Fibroblast of skin of left biceps (primary cell): ENCODE measurements around the gene AFAP1L1.

Experiments used
- DNase-seq, 2 experiments: peaks; one replicate each; pipeline ENCODE4 v3.0.0-alpha.2; 2013; ENCODE audit warnings: low read depth in 2 of 2

The AFAP1L1 gene

DNA sequence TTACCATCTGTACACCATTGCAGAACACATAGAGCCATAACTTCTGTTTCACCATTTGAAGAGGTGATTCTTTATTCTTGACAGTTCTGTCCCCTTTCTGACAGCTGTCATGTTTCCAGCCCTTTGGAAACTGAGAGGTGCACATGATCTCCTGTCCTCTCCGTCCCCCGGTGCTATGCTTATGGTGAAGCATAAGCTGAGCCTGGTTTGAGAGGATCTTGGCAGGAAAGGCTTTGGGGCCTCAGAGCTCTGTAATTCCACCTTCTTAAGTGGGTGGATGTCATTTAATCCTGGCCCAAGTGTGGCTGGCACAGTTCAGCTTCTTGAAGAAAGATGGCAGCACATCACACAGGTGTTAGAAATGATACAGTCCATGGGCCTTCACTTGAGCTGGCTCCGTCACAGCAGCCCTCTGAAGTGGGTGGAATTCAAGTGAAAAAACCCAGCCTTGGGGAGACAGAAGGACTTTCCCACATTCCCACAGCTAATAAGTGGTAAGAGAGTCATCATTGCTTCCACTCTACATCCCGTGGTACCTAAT, 43.0 kb downstream of the AFAP1L1 start:
- DNase-seq, result no peak

DNA sequence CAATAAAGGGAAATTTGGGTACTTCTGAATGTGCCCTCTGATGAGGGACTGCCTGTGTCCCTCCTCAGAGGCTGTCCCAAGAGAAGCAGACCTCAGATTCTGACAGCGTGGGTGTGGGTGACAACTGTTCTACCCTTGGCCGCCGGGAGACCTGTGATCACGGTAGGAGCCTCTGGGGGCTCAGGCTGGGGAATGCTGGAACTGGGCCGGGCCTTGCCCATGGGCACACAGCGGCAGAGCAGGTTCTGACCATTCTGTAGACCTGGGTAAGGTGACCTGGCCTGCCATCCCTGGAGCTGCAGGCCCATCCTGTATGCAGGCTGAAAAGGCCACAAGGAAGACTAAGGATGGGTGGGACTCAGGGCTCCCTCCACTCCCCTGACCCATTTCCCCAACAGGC, 44.1 kb downstream of the AFAP1L1 start:
- DNase-seq, result no peak

DNA sequence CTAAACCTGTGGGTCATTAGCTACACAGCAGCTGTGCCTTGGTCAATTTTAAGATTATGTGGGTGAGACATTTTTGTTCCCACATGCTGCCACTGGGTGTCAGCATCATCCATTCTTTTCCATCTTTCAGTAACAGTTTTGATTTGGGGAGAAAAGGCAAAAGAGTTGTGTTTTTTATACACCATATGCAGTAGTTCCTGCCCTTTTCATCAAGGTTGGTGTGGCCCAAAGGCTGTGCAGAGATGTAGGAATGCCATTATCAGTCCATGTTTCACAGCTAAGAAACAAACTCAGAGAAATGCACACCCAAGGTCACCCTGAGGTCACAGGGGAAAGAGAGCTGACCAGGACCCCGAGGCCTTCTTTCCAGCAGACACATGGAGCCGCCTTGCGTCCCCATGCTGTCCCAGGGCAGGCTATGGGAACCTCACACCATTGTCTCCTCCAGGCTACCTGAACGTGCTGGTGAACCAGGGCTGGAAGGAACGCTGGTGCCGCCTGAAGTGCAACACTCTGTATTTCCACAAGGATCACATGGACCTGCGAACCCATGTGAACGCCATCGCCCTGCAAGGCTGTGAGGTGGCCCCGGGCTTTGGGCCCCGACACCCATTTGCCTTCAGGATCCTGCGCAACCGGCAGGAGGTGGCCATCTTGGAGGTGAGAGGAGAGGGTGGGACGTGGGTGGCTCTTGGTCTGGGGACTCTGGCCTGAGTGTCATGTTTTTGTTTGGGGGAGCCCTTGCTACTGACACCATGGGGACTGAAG, 45.8 kb downstream of the AFAP1L1 start:
- peak in 1 of 2 experiments; percentile 12 for DNase-seq

DNA sequence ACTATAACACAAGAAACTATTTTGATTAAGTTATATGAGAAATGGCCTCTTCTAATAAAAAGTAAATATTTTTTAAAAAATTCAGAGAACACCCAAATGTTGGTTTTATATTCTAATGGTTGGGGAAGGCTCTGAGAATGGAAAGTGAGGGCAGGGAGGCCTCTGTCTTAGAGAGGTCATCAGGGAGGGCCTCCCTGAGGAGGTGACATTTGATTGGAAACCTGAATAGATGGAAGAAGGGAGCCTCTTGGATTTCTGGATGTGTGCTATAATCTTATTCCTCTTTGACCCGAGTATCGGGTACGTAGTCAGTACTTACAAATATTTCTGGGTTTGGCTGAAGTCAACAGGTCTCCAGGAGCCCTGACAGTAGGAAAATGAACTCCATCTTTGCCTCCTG, 47.5 kb downstream of the AFAP1L1 start:
- DNase-seq, result no peak

DNA sequence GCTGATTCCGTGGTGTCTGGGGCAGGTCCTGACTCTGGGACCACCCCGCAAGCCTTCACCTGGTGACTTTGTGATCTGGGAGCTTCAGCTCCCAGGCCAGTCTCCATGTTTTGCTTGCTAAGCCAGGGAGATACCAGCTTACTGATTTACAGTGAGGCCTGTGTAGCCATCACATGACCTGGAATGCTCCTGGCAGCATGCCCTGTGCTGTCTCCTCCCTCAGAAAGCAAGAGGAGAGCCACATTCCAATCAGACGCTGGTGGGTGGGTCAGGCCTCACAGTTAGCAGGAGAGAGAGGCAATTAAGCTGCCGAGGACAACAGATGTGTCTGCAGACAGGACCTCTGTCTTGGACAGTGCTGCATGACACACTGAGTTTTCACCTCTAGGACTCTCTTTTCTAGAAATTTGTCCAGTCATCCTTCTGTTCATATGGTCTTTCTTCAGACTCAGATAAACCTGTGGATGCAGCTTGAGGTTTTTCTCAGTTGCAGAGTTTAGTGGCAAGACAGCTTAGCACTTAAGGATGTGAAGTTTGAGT, 49.2 kb downstream of the AFAP1L1 start:
- DNase-seq, result peak; percentile 86 to 88

DNA sequence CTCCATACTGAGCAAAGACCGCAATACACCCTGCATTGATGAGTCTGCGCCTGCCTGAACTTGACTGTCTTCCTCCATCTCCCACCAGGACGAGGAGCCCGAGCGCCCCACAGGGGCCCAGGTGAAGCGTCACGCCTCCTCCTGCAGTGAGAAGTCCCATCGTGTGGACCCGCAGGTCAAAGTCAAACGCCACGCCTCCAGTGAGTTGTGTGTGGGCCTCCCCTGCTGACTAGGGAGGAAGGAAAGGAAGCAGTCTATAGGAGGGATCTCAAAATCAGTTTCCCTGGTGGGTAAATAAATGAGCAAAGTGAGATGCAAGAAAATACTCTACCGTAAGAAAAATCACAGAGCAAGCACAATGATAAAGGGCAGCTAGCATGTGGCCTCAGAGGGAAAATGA, 50.9 kb downstream of the AFAP1L1 start:
- no peak for DNase-seq

DNA sequence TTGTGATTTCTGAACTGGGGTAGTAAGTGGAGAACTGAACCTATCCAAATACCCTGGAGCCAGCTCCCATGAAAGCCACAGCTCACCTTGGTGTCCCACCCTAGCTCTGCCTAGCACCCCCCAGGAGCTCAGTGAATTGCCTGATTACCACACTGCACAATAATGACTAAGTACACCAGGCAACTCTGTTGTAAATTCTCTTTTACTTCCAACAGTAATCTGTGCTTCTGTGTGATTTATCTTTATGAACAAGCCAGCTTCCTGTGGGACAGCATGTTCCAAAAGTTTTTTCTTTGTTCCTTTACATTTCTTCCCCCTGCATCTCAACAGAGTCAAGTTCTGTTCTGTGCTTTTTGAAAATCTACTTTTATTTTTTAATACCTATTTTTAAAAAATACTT, 51.6 kb downstream of the AFAP1L1 start:
- DNase-seq, result no peak

DNA sequence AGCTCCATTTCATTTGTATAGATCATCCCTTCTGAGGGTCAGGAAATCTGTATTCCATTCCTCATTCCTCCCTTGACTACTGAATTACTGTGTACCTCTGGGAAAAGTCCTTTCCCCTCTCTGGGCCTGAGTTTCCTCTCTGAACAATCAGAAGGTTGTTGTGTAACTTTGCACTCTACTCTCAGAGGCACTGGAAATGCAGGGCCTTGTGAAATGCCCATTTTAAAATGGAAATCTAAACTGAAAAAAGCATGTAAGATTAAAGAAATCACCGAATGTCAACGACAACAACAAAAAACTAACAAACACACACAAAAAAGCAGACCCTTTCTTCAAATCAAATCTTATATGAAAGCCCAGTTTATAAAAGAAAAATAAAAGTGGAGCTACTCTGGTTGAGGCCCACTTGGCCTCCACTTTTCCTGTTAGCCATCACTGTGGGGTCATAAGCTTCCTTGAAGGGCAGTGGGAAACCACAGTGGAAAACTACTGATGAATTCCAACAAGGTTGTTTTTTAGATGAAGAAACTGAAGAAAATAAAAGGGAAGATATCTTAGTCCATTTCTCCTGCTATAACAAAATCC, 52.1 kb downstream of the AFAP1L1 start:
- no peak for DNase-seq

DNA sequence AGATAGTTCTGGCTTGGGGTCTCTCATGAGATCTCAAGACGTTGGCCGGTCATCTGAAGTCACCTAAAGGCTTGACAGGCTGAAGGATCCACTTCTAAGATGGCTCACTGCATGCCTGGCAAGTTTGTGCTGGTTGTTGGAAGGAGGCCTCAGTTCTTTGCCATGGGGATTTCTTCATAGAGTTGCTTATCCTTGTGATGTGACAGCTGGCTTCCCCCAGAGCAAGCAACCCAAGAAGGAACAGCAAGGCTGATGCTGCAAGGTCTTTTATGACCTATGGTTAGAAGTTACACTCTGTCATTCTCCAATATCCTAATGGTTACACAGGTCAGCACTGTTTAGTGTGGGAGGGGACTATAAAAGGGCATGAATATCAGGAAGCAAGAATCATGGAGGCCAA, 53.0 kb downstream of the AFAP1L1 start:
- no peak for DNase-seq

DNA sequence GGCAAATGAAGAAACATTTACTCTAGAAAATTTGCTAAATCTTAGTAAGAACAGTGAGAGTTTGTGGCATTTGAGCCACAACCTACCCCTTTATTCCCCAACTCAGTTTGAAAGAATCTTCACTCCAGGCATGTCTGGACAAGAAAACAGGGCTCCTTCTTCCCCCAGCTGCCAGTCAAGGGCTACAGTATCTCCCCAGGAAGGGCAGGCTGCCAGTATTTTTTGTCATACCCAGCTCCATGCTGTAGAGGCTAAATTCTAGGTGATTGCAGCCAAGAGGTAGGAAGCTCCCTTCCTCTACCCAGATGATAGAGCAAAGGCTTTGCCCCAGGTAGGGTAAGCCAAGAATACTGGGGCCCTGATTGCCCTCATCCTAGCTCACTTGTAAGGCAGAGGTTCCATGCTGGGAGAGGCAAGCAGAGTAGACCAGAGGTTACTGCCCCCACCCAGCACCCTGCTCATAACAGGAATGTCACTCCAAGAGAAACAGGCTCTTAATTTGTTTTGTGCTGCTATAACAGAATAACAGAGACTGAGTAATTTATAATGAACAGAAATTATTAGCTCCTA, 53.6 kb downstream of the AFAP1L1 start:
- no peak for DNase-seq

DNA sequence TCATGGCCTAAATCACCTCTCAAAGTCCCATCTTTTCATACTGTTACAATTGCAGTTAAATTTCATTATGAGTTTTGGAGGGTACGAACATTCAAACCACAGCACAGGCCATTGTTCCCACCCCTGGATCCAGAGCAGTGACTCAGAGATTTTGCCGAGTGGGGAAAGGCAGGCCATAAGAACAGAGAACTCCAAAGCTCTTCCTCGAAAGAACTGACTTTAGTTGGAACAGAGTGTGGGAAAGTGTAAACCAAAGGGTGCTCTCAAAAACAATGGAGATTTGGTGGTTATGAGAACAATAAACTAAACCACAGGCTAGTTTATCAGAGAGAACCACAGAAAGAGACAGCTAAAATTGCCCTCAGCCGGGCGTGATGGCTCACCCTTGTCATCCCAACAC, 54.2 kb downstream of the AFAP1L1 start:
- no peak for DNase-seq

DNA sequence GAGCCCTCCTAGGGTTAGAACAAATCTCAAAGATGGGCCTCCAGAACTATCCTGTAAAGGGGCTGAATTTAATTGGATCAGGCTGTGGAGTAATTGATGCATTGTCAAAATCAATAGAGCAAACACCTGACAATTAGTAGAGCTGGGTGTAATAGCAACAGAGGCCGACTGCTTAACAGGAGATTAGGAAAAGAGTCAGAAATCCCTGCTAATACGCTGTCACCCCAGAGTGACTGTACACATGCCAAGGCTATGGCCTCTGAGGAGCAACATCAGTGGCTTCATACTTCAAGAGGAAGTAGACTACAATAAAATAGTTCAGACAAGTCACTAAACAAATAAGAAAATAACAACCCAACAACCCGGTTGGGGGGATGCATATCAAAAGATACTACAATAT, 55.0 kb downstream of the AFAP1L1 start:
- no peak for DNase-seq

DNA sequence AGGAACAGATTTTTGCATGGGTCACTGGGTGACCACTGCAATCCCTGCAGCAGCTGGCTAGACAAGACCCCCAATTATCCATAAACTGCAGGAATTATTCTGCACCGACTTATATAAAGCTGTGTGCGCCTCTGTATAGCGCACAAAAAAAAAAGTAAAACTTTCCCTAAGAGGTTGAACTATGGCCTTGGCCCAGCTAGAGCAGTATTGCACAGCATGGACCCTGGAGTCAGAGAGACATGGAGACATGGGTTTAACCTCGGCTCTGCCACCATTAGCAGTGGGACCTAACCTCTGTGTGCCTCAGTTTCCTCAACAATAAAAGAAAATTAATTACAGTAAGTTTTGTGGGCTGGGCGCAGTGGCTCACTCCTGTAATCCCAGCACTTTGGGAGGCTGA, 56.5 kb downstream of the AFAP1L1 start:
- DNase-seq, result no peak

DNA sequence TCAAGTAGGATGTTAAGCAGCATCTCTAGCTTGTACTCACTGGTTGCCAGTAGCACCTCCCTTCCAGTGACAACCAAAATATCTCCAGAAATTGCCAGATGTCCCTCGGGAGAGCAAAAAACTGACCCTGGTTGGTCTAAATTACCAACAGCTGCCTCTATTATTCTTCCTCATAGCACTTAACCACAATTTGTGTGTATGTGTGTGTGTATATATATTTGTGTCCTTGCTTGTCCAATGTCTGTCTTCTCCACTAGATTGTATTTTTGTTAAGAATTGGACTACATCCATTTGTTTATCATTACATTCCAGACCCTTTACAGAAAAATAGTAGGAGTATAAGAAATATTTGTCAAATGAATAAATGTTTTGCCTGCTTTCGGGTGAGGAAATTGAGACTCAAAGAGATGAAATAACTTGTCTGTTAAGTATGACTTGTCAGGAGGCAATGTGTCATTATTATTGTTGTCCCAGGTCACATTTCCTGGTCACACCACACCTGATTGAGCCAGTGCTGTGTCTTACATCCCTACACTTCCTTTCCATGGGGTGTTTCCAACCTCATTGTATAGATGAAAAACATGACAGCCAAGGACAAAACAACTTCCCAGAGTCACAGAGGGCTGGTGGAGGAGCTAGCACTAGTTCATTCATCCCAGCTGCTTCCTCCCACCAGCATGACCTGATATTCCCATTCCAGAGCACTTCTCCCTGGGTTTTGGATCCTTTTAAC, 62.2 kb downstream of the AFAP1L1 start:
- no peak for DNase-seq

DNA sequence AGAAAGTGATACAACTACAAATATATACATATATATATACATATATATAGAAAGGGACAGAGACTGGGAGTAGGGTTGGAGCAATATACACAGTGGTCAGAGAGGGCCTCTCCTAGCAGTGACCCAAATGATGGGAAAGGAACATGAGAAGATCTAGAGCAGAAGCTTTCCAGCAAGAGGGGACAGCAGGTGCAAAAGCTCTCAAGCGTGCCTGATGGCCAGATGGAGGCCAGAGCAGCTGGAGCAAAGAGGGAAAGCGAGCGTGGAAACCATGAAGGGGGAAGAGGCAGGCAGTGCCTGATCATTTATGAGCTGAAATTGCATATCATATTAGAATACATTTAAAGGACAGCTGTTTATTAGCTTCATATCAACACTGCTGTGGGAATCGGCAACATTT, 66.1 kb downstream of the AFAP1L1 start:
- DNase-seq, result no peak

DNA sequence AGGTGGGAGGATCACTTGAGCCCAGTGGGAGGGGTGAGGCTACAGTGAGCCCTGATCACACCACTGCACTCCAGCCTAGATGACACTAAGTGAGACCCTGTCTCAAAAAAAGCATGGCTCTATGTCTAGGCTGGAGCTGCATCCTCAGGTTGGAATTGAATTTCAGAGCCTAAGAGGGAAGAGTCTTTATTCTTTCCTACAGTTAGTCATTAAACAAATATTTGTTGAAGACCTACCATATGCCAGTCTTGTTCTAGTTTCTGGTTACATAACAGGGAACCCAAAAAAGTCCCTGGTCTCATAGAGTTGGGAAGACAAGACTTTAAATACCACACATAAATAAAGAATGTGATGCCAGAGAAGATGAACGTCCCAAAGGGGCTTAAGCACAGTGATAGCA, 66.7 kb downstream of the AFAP1L1 start:
- DNase-seq, result no peak

DNA sequence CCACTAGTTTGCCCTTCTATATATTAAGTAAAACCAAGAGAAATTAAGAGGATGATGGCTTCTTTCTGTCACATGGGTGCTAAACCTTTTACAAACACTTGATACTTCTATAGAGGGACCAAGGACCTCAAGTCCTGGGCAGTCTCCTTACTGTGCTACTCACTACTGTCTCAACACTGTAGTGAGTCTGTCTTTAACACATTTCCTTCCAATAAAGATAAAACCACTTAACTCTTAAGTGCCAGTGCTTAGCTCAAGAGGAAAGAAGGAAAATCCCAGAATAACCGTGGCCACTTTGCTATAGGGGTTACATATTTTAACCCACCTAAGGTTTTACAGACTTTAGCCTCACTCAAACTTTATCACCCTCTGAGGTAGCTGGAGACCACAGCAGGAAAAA, 69.3 kb downstream of the AFAP1L1 start:
- no peak for DNase-seq

DNA sequence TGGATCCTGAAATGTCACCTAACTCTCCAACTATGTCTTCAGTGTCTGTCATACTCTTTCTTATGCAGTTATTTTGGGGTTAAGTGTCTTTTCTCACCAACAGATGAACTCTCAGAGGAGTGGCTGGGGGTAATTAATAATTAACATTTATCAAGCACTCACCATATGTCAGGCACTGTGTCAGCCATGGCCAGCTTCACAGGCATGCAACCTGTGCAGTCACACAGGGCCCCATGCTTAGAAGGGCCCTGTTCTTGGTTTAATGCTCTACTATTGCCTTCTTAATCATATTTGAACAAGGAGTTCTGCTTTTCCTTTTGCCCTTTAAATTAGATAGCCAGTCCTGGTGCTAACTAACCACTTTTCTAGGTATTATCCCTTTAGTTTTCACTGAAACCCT, 70.2 kb downstream of the AFAP1L1 start:
- no peak for DNase-seq

DNA sequence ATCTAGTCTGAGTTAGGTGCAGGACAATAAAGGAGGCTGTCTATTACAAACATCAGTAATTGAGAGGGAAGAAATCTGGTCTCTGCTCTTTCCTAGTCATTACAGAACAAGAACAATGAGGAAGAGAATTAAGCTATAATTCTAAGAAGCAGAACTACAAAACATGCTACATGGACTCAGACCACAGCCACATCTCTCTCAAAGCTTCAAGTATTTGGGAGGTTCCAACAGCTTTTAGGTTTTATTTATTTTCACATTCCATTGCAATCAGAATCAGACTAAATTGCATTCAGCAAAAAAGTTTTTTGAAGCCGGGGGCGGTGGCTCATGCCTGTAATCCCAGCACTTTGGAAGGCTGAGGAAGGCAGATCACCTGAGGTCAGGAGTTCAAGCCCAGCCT, 72.5 kb downstream of the AFAP1L1 start:
- DNase-seq, result no peak

DNA sequence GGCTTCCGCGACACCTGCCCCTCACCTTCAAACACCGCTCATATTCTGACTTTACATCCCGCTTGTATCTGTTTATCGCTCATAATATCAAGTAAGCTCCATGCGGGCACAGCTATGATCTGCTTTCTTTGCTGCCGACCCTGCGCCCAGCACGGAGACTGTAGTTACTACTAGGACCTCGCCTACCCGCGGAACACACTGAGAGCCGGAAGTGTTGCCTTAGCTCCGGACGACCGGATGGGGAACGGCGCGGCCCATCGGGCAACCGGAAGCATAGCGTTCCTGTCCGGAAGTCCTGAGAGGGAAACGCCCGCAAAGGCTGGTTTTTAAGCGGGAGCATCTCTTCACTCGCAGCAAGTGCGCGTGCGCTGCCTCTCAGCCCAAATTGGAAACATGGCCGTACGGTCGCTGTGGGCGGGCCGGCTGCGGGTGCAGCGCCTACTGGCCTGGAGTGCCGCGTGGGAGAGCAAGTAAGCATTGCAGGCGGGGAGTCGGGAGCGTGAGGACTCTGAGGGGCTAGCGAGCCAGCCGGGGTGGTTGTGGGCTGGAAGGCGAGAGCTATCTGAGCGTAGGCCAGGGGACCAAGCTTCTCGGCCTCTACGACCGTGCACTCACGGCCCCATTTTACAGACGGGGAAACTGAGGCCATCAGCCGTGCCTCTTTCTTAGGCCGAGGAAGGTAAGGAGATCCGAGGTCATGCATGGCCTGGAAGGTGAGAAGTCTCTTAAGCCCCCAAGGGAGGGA, 73.7 kb downstream of the AFAP1L1 start, which contains the start of gene GRPEL2:
Gene GRPEL2 (plus strand): TSS at position 353 of the 745 bp plus-strand sequence. CDS start 41 bp downstream, at position 394.
- DNase-seq, result peak; percentile 92 to 93

DNA sequence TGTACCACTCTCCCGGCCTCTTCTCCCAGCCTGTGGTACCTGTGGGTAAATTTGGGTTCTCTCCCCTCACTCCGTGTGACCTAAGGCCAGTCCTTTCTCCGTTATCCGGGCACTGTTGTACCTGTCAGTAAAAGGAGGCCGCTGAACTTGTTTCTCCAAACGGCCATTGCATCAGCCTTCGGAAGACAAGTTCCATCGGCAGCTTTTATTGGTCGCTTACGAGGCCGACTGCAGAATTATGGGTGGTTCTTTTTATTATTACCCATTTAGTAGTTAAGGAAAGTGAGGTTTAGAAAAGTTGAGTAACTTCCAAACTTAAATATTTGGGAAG, 74.2 kb downstream of the AFAP1L1 start:
- DNase-seq, result peak in 1 of 2 experiments; percentile 9
